Inferior parietal cortex (tissue), 1 donor: ENCODE results near the gene FAM43A.

Experiments used
- DNase-seq: peaks from one replicate; pipeline ENCODE4 v3.0.0-alpha.2; 2016; ENCODE audit errors: extremely low spot score

FAM43A gene

DNA sequence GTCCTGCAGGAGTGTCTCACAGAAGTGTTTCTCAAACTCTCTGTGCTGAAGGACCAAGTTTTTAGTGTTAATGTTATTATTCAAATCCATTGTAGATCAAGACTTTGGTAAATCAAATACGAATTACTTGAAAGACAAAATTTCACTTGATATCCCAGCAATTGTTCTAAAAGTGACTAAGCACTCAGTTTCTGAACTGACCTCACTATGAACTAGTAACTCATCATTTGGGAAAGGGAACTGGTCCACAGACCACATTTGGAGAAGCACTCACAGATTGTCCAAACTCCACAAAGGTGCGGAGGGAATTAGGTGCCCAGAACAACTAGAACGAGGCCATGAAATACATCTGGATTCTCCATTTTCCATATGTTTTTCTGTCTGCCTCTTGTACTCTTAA is 25.6 kb downstream of the FAM43A start:
- no peak for DNase-seq

DNA sequence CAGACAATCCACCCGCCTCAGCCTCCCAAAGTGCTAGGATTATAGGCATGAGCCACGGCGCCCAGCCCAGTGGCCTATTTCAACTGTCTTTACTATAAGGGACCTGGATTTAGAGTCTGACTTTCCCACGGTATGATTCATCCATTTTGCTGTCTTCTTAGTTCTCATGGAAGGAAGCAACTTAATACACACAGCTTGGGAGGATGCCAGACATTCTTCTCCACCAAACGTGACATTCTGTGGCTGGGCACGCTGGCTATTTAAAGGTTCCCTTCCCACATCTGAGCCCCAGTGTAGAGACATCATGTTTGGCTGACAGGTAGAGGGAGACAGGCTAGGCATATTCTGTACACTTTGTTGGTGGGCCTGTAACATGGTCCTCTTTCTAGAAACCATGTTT is 26.2 kb downstream of the FAM43A start:
- no peak for DNase-seq

DNA sequence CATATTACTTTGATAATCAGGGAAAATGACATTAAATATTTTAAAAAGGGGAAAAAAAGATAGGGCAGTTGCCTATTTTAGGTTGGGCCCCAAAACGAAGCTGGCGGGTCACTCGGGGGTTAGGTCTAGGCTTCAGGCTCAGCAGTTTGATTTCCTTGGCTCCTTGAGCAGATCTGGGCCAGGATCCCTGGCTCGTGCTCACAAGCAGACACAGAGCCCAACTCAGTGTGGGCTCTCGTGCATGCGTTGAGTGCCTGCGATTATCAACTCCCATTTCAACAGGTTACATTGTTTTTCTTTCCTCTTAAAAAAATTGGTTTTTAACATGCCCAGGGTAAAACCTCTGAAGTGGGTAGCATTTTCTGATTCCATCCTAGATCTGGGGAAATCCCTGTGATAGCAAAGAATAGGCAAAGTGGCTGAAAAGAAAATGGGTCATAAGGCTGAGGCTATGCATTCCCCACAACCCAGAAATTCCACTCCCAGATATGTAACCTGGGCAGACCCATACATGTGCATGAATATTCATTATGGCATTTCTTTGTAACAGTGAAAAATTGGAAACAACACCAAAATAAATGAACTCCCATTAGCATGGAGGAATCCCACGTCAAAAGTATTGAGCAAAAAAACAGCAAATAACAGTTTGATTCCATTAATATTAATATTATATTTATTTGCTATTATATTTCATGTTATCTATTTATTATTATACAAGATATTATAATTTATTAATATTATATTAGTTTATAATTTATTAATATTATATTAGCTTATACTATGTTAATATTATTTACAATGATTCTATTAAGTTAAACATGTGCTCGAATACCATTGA is 27.8 kb downstream of the FAM43A start:
- no peak for DNase-seq

DNA sequence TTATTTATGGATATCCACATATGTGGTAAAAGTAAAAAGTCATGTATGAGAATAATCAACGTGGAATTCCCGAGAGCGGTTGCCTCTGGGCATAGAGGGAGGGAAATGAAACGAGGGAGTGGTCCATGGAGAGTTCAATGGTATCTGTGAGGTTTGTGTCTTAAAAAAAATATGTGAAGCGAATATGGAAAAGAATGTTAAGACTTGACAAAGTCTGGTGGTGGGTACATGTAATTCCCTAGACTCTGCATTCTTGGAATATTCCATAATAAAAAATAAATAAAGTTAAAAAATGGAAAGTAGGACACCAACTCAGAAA is 28.4 kb downstream of the FAM43A start:
- DNase-seq, result no peak

DNA sequence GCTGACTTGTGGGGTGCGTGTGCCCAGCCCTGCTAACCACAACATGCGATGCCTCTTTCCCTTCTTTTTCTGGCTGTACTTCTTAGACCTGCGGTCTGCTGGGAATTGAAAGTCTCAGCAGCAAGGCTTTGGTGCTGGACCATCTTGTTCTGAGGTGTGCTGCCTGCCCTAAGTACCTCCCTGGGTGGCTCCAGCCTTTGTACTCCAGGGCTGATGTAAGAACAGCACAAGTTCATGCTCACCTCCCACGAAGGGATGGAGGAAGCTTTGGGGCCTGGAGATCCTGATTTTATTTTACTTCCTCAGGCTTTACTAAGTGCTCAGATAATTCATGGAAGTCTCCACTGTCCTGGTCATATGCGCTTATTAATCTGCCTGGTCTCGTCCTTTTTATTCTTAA is 28.9 kb downstream of the FAM43A start:
- DNase-seq, result no peak

DNA sequence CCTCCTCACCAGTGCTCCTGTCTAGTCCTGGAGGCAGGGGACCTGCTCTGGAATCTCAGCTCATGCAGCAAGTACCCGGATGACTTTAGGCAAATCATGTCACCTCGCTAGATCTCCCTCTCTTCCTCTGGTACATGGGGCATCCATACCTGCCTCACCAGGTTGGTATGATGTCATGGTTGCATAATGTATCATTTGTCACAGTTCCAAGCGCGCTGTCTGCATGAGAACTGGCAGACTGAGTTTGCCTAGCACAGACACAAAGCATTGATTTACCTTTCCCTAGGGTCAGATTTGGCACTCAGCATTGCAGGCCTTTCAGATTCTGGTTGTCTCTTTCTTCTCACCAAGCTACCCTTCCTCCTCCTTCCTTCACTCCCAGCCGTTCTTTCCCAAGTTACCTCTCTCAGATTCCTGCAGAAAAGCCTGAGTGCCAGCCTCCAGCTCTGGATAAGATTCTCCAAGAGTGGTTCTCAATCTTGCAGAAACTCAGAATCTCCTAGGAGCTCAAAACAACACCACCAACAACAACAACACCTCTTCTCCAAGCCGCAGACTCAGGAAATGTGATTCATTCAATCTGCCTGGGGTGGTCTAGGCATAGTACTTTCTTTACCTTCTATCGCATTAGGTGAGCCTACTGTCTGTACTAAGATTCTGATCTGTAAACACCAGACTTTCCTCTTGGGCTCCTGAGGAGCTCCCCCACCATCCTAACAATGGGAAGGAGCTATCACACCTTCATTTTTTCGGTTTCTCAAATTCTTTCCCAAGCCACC is 29.5 kb downstream of the FAM43A start:
- no peak for DNase-seq

DNA sequence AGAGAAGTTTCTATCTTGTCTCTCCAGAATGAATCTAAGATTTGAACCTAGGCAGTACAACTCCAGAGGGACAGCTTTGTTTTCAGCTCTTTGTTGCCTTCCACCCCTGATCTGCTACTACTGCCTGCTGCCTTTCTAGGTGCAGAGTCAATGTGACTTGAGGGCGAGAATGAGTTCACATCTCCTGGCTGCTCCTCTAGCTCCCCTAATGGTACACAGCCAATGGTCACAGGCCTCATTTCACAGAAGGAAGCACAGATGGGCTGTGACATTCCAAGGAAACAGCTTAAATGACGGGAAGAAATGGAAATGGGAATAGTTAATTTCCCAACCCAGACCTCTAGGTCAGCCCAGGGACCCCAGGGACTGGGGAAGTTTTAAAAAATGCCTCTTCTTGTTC is 32.4 kb downstream of the FAM43A start:
- no peak for DNase-seq

DNA sequence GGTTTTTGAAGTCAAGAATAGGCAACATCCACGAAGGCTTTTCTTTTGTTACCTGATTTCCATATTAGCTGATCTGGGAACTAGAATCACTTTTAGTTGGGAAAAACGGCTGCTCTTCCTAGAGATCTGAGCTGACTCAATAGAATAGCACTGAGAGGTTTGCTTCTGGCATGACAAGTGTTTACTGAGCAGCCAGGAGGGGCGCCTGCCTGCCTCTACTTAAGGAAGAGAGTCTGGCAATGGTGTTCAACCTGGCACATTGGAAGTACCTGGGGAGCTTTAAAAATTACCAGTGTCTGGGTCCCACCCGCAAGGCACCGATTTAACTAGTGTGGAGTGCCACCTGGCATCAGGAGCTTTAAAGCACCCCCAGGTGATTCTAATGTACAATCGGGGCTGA is 34.4 kb downstream of the FAM43A start:
- DNase-seq, result no peak

DNA sequence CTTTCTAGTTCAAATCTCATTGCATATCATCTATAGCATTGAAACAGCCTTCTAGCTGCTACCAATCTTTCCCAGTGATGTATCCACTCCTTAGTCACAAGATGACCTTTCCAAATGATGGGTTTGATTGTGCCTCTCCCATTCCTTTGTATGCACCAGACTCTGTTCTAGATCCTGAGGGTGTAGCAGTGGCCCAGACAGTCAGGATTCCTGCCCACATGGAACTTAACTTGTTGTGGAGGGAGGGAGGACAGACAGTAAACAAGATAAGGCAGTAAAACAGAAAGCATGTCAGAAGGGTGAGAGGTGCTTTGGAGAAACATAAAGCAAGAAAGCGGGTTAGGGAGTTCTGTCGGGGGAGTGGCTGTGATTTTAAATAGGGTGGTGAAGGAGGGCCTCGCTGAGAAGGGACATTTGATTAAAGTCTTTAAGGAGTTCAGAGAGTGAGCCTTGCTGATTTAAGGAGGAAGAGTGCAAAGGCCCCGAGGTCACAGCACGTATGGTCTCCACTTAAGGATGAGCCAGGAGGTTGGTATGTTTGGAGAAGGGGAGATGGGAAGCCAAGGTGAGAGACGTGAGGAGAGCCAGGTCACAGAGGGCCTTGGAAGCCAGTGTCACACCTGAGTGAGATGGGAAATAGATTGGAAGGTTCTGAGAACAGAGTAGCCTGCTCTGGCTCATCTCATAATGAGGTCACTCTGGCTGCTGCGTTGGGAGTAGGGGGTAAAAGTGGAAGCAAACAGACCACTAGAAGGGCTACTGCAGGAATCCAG is 38.3 kb downstream of the FAM43A start:
- no peak for DNase-seq

DNA sequence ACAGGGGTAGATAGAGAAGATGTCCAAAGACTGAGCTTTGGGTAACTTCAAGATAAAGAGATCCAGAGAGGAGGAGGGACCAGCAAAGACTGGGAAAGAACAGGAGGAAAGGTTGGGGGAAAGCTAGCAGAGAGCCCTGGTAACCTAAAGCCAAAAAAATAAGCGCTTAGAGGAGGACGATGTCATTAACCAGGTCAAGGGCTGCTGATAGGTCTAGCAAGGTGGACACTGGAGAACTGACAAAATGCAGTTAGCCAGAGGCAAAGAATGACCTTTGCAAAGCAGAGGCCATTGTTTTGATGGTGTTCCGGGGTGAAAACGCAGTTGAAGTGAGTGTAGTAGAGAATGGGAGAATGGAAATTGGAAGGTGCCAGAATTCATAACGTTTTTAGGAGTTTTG is 39.7 kb downstream of the FAM43A start:
- no peak for DNase-seq

DNA sequence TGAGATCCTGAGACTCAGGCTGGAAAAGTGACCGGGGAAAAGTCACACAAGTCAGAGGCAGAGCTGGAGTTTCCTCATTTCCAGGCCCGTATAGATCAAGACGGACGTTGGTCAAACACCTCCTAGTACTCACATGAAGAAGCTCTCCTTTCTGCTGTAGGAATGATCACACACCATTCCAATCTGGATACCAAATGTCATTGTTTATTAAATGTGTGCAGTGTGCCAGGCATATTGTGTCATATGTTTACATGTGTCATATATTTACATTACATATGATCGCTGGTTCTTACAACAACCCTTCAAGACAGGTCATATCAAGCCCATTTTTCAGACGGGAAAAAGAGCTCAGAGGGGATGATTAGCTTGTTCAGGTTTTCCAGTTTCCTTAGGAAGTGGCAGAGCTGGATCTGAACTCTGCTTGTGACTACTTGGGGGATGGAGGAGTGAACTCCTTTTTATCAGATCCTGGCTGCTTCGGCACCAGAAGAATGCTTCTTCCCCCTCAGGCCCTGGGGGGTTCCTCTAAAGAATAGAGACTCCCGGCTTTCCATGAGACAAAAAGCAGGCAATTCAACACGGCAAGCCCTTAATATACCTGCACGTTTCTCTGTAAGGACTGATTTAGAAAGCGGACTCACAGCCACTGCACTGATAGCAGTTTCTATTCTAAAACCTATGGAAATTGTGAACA is 41.9 kb downstream of the FAM43A start:
- no peak for DNase-seq

DNA sequence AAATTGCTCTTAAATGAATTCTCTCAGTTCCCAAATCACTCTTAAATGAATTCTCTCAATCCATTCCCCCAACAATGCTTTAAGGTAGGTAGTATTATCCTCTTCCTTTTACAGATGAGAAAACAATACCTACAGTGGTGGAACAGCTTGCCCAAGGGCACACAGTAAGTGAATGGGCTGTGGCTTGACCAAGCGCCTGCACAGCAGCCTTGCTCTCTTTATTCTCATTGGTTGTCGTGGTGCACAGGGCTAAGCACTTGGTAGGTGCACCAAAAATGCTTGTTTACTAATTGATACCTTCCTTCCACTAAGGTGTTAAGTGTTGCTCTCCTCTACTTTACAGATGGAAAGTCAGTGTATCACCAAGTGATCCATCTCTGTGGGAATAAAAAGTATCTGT is 43.3 kb downstream of the FAM43A start:
- no peak for DNase-seq

DNA sequence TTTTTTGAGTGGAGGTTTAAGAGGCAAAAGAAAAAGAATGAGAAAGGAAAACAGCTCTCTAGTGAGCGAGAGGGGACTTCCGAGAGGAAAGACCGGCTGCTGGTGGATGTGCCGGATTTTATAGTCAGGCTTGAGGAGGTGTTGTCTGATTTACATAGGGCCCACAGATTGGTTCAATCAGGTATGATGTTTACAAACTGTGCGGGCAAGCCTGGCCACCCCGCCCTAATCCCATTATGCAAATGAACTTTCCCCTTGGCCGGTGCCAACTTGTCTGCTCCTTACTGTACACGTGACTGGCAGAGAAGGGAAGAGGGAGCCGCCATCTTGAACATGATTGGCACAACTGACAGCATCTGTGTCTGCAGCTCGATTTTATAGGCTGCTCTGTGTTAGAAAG is 44.7 kb downstream of the FAM43A start:
- no peak for DNase-seq

DNA sequence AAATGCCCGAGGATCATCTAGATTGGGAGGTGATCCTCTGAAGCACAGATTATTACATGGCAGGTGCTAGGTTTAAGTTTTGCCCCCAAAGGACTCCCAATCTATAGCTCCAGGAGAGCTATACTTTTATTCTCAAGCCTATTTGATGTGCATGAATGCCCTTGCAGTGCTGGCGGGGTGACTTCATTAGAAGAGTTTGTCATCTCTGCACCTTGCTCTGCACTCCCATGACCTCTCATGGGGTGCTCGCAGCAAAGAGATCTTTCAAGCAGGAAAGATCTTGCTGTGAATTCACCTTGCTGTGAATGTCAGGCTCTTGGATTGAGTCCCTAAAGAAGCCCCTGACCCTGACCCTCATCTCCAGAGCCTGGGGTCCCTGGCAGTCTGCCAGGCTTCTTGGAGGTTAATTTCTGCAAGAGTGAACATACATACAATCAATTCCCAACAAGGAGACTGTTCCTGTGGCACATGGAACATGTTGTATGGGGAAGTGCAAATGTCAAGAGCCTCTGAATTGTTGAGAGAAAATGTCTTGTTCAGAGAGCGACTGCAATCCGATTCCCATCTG is 45.9 kb downstream of the FAM43A start:
- DNase-seq, result no peak

DNA sequence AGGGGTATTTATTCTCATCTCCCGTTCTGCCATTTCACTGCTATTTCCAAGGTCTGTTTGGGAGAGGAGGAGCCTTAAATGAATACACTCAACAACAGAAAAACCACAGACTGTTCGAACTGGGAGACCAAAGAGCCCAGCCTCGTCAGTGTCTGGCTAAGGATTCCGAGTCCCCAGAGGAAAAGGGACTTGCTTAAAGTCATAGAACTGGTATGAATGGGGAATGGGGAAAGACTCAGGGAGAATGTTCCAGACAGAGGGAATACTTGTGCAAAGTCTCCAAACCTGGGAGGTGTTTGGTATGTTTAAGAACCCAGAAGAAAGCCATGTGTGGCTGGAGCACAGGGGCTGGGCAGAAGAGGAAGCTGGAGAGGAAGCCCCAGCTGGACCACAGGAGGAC is 46.9 kb downstream of the FAM43A start:
- DNase-seq, result no peak

DNA sequence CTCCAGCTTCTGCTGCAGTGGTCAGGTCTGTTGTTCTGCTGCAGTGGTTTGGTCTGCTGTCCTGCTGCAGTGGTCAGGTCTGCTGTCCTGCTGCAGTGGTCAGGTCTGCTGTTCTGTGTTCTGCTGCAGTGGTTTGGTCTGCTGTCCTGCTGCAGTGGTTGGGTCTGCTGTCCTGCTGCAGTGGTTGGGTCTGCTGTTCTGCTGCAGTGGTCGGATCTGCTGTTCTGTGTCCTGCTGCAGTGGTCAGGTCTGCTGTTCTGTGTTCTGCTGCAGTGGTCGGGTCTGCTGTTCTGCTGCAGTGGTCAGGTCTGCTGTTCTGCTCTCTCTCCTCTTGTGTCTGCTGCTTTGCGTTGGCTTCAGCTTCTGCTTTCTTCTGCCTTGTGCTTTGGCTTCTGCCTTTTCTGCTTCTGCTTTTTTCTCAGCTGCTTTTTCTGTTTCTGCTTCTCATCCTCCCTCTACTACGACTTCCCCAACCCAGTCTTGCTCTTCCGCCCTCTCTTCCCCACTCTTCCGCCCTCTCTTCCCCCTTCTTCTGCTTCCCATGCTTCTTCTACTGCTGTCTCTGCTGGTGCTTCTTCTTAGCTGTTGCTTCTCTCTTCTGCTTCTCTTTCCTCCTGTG is 50.7 kb downstream of the FAM43A start:
- no peak for DNase-seq

DNA sequence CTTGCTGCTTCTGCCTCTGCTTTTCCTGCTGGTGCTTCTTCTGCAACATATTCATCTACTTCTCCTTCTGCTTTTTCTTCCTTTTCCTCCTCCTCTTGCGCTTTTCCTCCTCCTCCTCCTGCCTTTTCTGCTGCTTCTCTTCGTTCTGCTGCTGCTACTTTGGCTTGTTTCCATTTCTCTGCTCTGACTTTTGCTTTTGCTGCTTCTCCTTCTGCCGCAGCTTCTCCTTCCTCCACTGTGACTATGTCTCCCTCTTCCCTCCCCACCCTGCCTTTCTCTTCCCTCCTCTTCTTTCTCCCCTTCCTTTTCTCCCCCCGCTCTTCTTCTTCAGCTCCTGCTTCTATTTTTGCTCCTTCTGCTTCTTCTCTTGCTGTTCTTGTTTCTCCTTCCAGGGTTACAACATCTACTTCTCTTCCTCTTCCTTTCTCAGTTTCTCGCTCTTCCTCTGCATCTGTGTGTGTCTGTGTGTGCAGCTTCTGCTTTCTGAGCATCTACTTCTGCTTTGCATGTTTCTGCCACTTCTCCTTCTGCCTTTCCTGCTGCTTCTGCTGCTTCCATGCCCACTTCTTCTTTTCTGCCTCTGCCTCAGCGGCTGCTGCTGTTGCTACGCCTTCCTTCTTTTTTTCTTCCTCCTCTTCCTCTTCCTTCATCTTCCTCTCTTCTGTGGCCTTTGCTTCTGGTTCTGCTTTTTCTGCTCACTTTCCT is 51.4 kb downstream of the FAM43A start:
- DNase-seq, result no peak
